T-helper 1 cell treated with Interleukin-12 subunit alpha and Interleukin-12 subunit beta and Interleukin-4 antibody, amounts not matched to agents 30 μg/mL and 1 μg/mL, for 36 hours (primary cell): ENCODE results near the gene TDRD10.

Source experiments
- H3K27ac Mint-ChIP-seq: one replicate; pipeline ENCODE4 v1.8.0; 2021; ENCODE audit warnings: mild to moderate bottlenecking, mixed read lengths
- H3K27me3 Mint-ChIP-seq: one replicate; pipeline ENCODE4 v1.8.0; 2021; ENCODE audit warnings: low read depth, mixed read lengths
- H3K36me3 Mint-ChIP-seq: one replicate; pipeline ENCODE4 v1.8.0; 2021; ENCODE audit warnings: low read depth, mixed read lengths
- H3K4me1 Mint-ChIP-seq: one replicate; pipeline ENCODE4 v1.8.0; 2021; ENCODE audit warnings: low read depth, mixed read lengths
- H3K4me3 Mint-ChIP-seq: one replicate; pipeline ENCODE4 v1.8.0; 2021; ENCODE audit warnings: mild to moderate bottlenecking, moderate library complexity, mixed read lengths
- H3K9me3 Mint-ChIP-seq: one replicate; pipeline ENCODE4 v1.8.0; 2021; ENCODE audit warnings: mixed read lengths

Gene TDRD10

DNA sequence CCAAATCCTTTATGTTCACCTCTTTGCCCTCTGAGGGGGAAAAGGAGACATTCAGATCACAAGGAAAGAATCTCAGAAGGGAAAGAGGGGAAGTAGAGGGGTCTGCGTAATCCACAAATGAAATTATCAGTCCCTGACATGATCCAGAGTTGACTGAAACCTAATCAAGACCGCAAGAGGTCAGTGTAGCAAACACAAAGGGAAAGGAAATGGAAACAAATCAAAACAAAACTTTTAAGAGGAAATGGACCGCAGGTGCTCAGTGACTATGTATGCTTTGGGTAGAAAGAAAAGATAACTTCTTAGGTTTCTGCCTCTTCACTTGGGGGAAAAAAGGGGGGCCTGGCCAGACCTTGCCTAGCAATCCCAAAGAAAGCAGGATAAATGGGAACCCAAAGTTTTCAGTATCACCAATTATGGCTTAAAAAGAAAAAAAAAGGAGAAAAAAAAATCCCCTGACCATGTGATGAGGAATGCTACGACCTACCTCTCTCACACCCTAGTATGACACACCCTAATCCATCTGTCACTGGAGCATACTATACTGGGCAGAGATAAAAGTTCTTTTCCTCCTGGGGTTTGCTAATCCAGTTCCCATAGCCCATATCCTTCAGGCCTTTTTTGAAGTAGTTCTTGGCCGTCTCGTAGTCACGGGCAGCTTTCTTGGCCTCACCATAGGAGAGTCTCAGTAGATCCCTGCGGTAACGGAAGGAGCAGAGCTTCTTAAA lies 82.4 kb downstream of the TDRD10 start:
- Mint-ChIP-seq H3K27ac (no peak overlapping the region), H3K36me3 (peaks cover 77% of the 10 kb centered on the region), H3K4me1 (peaks cover 6% of the 10 kb centered on the region), H3K4me3 (no peak overlapping the region), H3K27me3 (no peaks in the 10 kb centered on the region), H3K9me3 (no peaks in the 10 kb centered on the region)

DNA sequence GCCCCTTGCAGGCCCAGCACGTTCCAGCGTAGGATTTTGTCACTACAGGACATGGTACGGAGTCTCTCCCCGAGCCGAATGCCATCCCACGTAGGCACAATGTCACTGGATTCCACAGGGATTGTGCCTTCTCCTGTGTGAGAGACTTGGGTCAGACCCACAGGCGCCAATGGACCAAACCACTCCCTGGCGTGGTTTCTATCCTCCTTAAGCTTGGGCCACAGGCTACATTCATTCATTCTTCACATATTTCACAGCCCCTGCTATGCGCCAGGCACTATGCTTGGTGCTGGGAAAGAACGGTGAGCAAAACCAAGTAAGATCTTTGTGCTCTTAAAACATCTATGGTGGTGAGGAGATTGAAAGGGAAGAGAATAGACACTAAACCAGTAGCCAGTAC lies 84.2 kb downstream of the TDRD10 start:
- H3K27me3 Mint-ChIP-seq = no peaks in the 10 kb centered on the region
- no peaks in the 10 kb centered on the region for H3K9me3 Mint-ChIP-seq
- H3K4me3 Mint-ChIP-seq = no peak overlapping the region
- H3K4me1 Mint-ChIP-seq = peaks cover 7% of the 10 kb centered on the region
- H3K36me3 Mint-ChIP-seq = peaks cover 83% of the 10 kb centered on the region
- H3K27ac Mint-ChIP-seq = no peak overlapping the region

GRCh38 chr1:154586641-154587040 lies 84.6 kb downstream of the TDRD10 start:
- Mint-ChIP-seq H3K9me3 (no peaks in the 10 kb centered on the region), H3K27me3 (no peaks in the 10 kb centered on the region), H3K4me3 (no peak overlapping the region), H3K36me3 (peaks cover 85% of the 10 kb centered on the region), H3K27ac (no peak overlapping the region), H3K4me1 (peaks cover 9% of the 10 kb centered on the region)

- H3K9me3 Mint-ChIP-seq = no peaks in the 10 kb centered on the region
- H3K4me1 Mint-ChIP-seq = peaks cover 17% of the 10 kb centered on the region
- no peak overlapping the region for H3K4me3 Mint-ChIP-seq
- no peaks in the 10 kb centered on the region for H3K27me3 Mint-ChIP-seq
- H3K27ac Mint-ChIP-seq = no peak overlapping the region
- peaks cover 80% of the 10 kb centered on the region for H3K36me3 Mint-ChIP-seq
Observed at GRCh38 chr1:154589780-154590179, 87.8 kb downstream of the TDRD10 start.

DNA sequence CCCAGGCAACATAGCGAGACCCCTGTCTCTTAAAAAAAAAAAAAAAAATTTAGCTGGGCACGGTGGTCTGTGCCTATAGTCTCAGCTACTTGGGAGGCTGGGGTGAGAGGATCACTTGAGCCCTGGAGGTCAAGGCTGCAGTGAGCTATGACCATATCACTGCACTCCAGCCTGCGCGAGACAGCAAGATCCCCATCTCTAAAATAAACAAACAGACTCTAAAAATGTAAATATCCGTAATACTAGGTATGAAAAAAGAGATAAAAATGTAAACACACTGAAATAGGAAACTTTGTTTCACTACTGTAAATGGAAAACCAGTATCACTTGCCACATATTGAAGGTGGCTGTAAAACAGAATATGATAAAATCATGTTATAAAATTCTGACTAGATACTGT lies 88.7 kb downstream of the TDRD10 start:
- Mint-ChIP-seq H3K9me3 (no peaks in the 10 kb centered on the region), H3K27ac (no peak overlapping the region), H3K4me3 (no peak overlapping the region), H3K27me3 (no peaks in the 10 kb centered on the region), H3K36me3 (peaks cover 78% of the 10 kb centered on the region), H3K4me1 (peaks cover 17% of the 10 kb centered on the region)

GRCh38 chr1:154591206-154591605 lies 89.2 kb downstream of the TDRD10 start:
- H3K4me1 Mint-ChIP-seq = peaks cover 17% of the 10 kb centered on the region
- no peak overlapping the region for H3K4me3 Mint-ChIP-seq
- H3K36me3 Mint-ChIP-seq = peaks cover 76% of the 10 kb centered on the region
- H3K27ac Mint-ChIP-seq = no peak overlapping the region
- H3K9me3 Mint-ChIP-seq = no peaks in the 10 kb centered on the region
- H3K27me3 Mint-ChIP-seq = no peaks in the 10 kb centered on the region

GRCh38 chr1:154593390-154593789 lies 91.4 kb downstream of the TDRD10 start:
- no peak overlapping the region for H3K27ac Mint-ChIP-seq
- peaks cover 70% of the 10 kb centered on the region for H3K36me3 Mint-ChIP-seq
- peaks cover 14% of the 10 kb centered on the region for H3K4me1 Mint-ChIP-seq
- H3K4me3 Mint-ChIP-seq = no peak overlapping the region
- no peaks in the 10 kb centered on the region for H3K27me3 Mint-ChIP-seq
- no peaks in the 10 kb centered on the region for H3K9me3 Mint-ChIP-seq

DNA sequence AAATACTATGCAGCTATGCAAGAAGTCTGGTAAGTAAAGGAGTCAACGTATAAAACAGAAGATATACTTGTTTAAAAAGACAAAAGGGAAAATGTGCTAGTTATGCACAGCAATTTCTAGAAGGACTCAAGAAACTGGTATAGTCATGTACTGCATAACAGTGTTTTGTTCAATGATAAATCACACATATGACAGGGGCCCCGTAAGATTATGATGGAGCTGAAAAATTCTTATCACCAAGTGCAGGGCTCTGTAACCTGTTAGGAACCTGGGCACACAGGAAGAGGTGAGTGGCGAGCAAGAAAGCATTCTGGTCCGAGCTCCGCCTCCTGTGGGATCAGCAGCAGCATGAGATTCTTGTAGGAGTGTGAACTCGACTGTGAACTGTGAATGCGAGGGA lies 92.8 kb downstream of the TDRD10 start:
- Mint-ChIP-seq H3K9me3 (no peaks in the 10 kb centered on the region), H3K4me3 (no peak overlapping the region), H3K4me1 (peaks cover 19% of the 10 kb centered on the region), H3K36me3 (peaks cover 66% of the 10 kb centered on the region), H3K27ac (no peak overlapping the region), H3K27me3 (no peaks in the 10 kb centered on the region)

GRCh38 chr1:154595621-154596020 lies 93.6 kb downstream of the TDRD10 start:
- H3K27ac Mint-ChIP-seq = no peak overlapping the region
- no peak overlapping the region for H3K4me3 Mint-ChIP-seq
- H3K4me1 Mint-ChIP-seq = peaks cover 25% of the 10 kb centered on the region
- H3K36me3 Mint-ChIP-seq = peaks cover 63% of the 10 kb centered on the region
- no peaks in the 10 kb centered on the region for H3K27me3 Mint-ChIP-seq
- no peaks in the 10 kb centered on the region for H3K9me3 Mint-ChIP-seq
